GM12878 (cell line): Measurements from ENCODE around the gene AKAP8. TPM values are rescaled to one million over a fixed set of nuclear protein-coding genes. Genes with fewer than 3 reads are reported as not detected.

Experiments used
- ATAC-seq: fragments of 200-7000 bp; cut with Tn5 transposase; 3 replicates; pipeline ENCODE4 v1.9.1; 2020; ENCODE audit warnings: mild to moderate bottlenecking, moderate library complexity
- BruUV-seq: library from RNA; stranded (reverse); fragments of 400-500 nt; replicated peaks from 2 replicates; lab custom pipeline; 2021; lab: Mats Ljungman, UMichigan
- CTCF ChIA-PET: fragments of 300-600 bp; sonication (Branson Sonifier 250); formaldehyde crosslinking; extraction: SDS; loops from one replicate; lab custom pipeline; 2021; ENCODE audit warnings: inconsistent platforms; lab: Yijun Ruan, JAX
- POLR2A ChIA-PET: fragments of 350-600 bp; formaldehyde crosslinking; extraction: SDS; loops from one replicate; lab custom pipeline; 2021; ENCODE audit warnings: inconsistent platforms; lab: Charles Lee
- RAD21 ChIA-PET: fragments of 300-600 bp; sonication (Branson Sonifier 250); formaldehyde crosslinking; loops from one replicate; lab custom pipeline; 2023; ENCODE audit warnings: antibody characterized with exemption; ENCODE audit not compliant: unreplicated experiment; lab: Charles Lee
- SMC1A ChIA-PET: fragments of 300-600 bp; sonication (Branson Sonifier 250); formaldehyde crosslinking; loops from one replicate; lab custom pipeline; 2023; ENCODE audit not compliant: unreplicated experiment, uncharacterized antibody; lab: Charles Lee
- DNase-seq: peaks from one replicate; pipeline ENCODE4 v3.0.0-alpha.2; 2011; ENCODE audit warnings: low read depth, low spot score
- FAIRE-seq: peaks from 3 replicates; lab custom pipeline; 2011; peaks lifted over from hg19 to GRCh38; lab: Jason Lieb, UNC
- H2AFZ ChIP-seq: 2 replicates; pipeline ENCODE4 v1.6.0; 2011; ENCODE audit warnings: low read depth, low read length, control low read depth; ENCODE audit not compliant: control insufficient read depth
- H3K27ac ChIP-seq: 2 replicates; pipeline ENCODE4 v1.5.1; 2011; ENCODE audit warnings: control low read depth; ENCODE audit not compliant: control insufficient read depth, insufficient read depth
- H3K27me3 ChIP-seq, 2 experiments: replicated peaks in 1 of 2; 2 replicates each; pipeline versions ENCODE4 v1.6.0 to v1.6.1; 2011; ENCODE audit warnings: low read length in 1 of 2; ENCODE audit not compliant: control insufficient read depth in 2 of 2, insufficient read depth in 2 of 2
- H3K36me3 ChIP-seq, 2 experiments: 2 replicates each; pipeline ENCODE4 v1.5.1; 2011; ENCODE audit warnings: low read length in 1 of 2; ENCODE audit not compliant: control insufficient read depth in 2 of 2, insufficient read depth in 2 of 2
- H3K4me1 ChIP-seq: 2 replicates; pipeline ENCODE4 v1.6.1; 2011; ENCODE audit warnings: mild to moderate bottlenecking, low read length, moderate library complexity, mixed read lengths; ENCODE audit not compliant: control insufficient read depth, insufficient read depth
- H3K4me2 ChIP-seq: 2 replicates; pipeline ENCODE4 v1.6.0; 2011; ENCODE audit warnings: control low read depth; ENCODE audit not compliant: control insufficient read depth, insufficient read depth
- H3K4me3 ChIP-seq: fragments of 200-600 bp; sonication (generic); 2 replicates; pipeline ENCODE4 v1.5.1; 2016
- H3K79me2 ChIP-seq: 2 replicates; pipeline ENCODE4 v1.6.0; 2011; ENCODE audit warnings: low read length; ENCODE audit not compliant: control insufficient read depth, insufficient read depth
- H3K9ac ChIP-seq: 2 replicates; pipeline ENCODE4 v1.8.0; 2011; ENCODE audit warnings: low read length, control low read depth, mixed read lengths; ENCODE audit not compliant: control insufficient read depth, insufficient read depth
- H3K9me3 ChIP-seq: replicated peaks from 3 replicates; pipeline ENCODE4 v1.5.1; 2011; ENCODE audit warnings: mild to moderate bottlenecking, low read length; ENCODE audit not compliant: control insufficient read depth, insufficient read depth
- H4K20me1 ChIP-seq: 2 replicates; pipeline ENCODE4 v1.6.0; 2011; ENCODE audit not compliant: control insufficient read depth, insufficient read depth
- ATF7 ChIP-seq: fragments of 450-650 bp; IDR thresholded peaks from 2 replicates; pipeline ENCODE4 v1.6.1; 2016; ENCODE audit warnings: low read depth, mild to moderate bottlenecking
- CBFB ChIP-seq: IDR thresholded peaks from 2 replicates; pipeline ENCODE4 v1.6.1; 2016; ENCODE audit warnings: antibody characterized with exemption, low read depth
- CEBPB ChIP-seq, 2 experiments: fragments of 150-350 bp in 1 of 2; IDR thresholded peaks; 2 replicates each; pipeline ENCODE4 v1.6.1; 2012 to 2014; ENCODE audit warnings: low read depth in 2 of 2, low read length in 2 of 2, borderline replicate concordance in 1 of 2, inconsistent platforms in 1 of 2
- GATAD2B ChIP-seq: fragments of 450-650 bp; conservative IDR thresholded peaks from 2 replicates; pipeline ENCODE4 v1.6.1; 2017; ENCODE audit warnings: low read depth, mild to moderate bottlenecking, moderate library complexity
- IKZF1 ChIP-seq: fragments of 450-650 bp; conservative IDR thresholded peaks from 2 replicates; pipeline ENCODE4 v1.6.1; 2017; ENCODE audit warnings: antibody characterized with exemption, mild to moderate bottlenecking
- MTA3 ChIP-seq: IDR thresholded peaks from 2 replicates; pipeline ENCODE4 v1.6.1; 2012; ENCODE audit warnings: low read length, inconsistent platforms, borderline replicate concordance
- NR2C1 ChIP-seq: fragments of 450-650 bp; IDR thresholded peaks from 2 replicates; pipeline ENCODE4 v1.6.1; 2017; ENCODE audit warnings: antibody characterized with exemption, mild to moderate bottlenecking, moderate library complexity
- POLR2A ChIP-seq: IDR thresholded peaks from 2 replicates; pipeline ENCODE4 v1.6.1; 2011; ENCODE audit warnings: low read depth, mild to moderate bottlenecking, low read length
- POLR2AphosphoS2 ChIP-seq: IDR thresholded peaks from 2 replicates; pipeline ENCODE4 v1.6.1; 2011; ENCODE audit warnings: low read depth, mild to moderate bottlenecking, low read length, improper control_type of control experiment, moderate library complexity
- RFX5 ChIP-seq: IDR thresholded peaks from 2 replicates; pipeline ENCODE4 v1.6.1; 2011; ENCODE audit warnings: low read depth, low read length, improper control_type of control experiment
- STAT3 ChIP-seq: IDR thresholded peaks from 2 replicates; pipeline ENCODE4 v1.6.1; 2011; ENCODE audit warnings: low read depth, low read length, improper control_type of control experiment
- ZNF24 ChIP-seq: fragments of 450-650 bp; IDR thresholded peaks from 2 replicates; pipeline ENCODE4 v1.6.1; 2017; ENCODE audit warnings: antibody characterized with exemption, mild to moderate bottlenecking
- WGBS: methylation state at CpG from one replicate; pipeline ENCODE4 v1.1.6; 2016; ENCODE audit warnings: low lambda C conversion rate; ENCODE audit not compliant: insufficient replicate concordance, insufficient coverage; ENCODE audit errors: missing lambda C conversion rate; 5-methylcytosine and 5-hydroxymethylcytosine counted together
- in situ Hi-C: fragments of 300-500 bp; cut with MboI; formaldehyde crosslinking; loops from 9 replicates; pipeline ENCODE4 v1.14.3; 2018; ENCODE audit warnings: mixed read lengths
- intact Hi-C: fragments of 100-400 bp; cut with micrococcal nuclease; formaldehyde crosslinking; loops from one replicate; pipeline ENCODE4 v1.14.2; 2022; ENCODE audit not compliant: unreplicated experiment
- polyA plus RNA-seq, 11 experiments: library from polyadenylated mRNA; depleted of rRNA in 4 of 11; unstranded in 6 of 11; stranded (reverse) in 5 of 11; fragments of >200 nt; fragmentation: Nextera tagmentation in 4 of 11; fragmentation: Illumina TruSeq in 1 of 11; extraction: Ambion mirVana in 4 of 11; extraction: Trizol in 1 of 11; gene quantifications; 1 replicate in 1 of 11; 2 replicates in 10 of 11; pipeline versions ENCODE4 v1.2.1 to v1.2.3, GENCODE V29; 2011 to 2016; ENCODE audit warnings: inconsistent platforms in 2 of 11, missing spikeins in 2 of 11, low read depth in 1 of 11
- total RNA-seq, 4 experiments: library from RNA; depleted of rRNA in 3 of 4; stranded (reverse); fragments of >200 nt in 3 of 4; fragmentation: Illumina TruSeq in 1 of 4; extraction: Trizol in 1 of 4; gene quantifications; 2 replicates each; pipeline versions ENCODE4 v1.2.1 to v1.2.3, GENCODE V29; 2013 to 2021
- TF ChIP-seq, protein P1 (sequence below): IDR thresholded peaks from 2 replicates; pipeline ENCODE4 v1.6.1; 2012; ENCODE audit warnings: low read depth, low read length, improper control_type of control experiment

Gene AKAP8
- total and polyA plus RNA-seq, 10 of the 15 experiments (the other 5 are each of a cell fraction or from before 2014, with no cell fraction given): 5.3 to 57.7 (median 20.6) TPM

DNA sequence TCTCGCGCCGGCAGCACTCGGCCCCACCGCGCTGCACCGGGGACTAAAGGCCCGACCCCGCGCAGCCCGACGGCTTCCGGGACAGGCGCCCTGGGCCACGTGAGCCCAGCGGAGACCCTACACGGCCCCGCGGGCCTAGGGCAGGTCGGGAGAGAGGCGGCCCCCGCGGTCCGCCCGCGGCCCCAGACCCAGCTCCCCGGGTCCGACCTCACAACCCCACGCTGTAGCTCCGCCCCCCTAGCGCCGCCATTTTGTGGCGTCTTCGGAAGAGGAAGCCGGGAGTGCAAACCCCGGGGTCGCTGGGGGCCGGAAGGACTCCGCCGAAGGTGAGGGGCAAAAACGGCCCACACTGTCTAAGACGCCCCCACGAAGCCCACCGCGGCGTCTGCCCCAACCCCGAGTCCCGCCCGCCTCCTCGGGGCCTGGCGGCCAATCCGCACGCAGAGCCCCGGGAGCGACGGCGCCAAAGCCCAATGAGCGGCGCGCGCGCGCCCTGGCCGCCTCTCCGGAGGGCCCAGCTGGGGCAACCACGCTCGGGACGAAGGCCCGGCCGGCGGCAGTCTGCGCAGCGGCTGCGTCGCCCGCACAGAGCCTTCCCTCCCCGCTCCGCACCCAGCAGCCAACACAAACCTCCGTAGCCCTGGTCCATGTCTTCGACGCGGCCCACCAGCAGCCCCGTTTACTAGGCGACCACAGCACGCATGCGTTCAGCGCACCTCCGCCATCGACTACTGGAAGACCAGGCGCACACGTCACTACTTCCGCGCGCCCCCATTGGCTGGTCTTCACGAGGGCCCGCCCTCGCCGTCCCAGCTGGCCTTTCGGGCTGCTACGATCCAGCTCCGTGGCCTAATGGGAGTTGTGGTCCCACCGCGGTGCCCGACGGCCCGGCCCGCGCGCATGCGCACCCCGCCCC lies at the start of gene AKAP8 (continued):
- TF ChIP-seq, protein P1, sequence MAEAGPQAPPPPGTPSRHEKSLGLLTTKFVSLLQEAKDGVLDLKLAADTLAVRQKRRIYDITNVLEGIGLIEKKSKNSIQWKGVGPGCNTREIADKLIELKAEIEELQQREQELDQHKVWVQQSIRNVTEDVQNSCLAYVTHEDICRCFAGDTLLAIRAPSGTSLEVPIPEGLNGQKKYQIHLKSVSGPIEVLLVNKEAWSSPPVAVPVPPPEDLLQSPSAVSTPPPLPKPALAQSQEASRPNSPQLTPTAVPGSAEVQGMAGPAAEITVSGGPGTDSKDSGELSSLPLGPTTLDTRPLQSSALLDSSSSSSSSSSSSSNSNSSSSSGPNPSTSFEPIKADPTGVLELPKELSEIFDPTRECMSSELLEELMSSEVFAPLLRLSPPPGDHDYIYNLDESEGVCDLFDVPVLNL: 0 out of 2 replicates have a peak, but pooled peaks have one; percentile 5
- no peak for TF ChIP-seq STAT3
- peak; percentile 86 for TF ChIP-seq NR2C1
- TF ChIP-seq CBFB: peak; percentile 64
- TF ChIP-seq IKZF1: peak; percentile 92
- TF ChIP-seq CEBPB (IDR thresholded peaks at IDR 0.05; ENCODE audit: borderline replicate concordance in 1 of 2, low read depth in 2 of 2, low read length in 2 of 2): no peak
- TF ChIP-seq ATF7: peak; percentile 17; the same call in 1 of the 2 replicates
- peak; percentile 96 for TF ChIP-seq POLR2AphosphoS2
- TF ChIP-seq GATAD2B: peak; percentile 66; the same call in 1 of the 2 replicates
- TF ChIP-seq ZNF24: no peak
- TF ChIP-seq MTA3: peak; percentile 77; the same call in 1 of the 2 replicates

DNA sequence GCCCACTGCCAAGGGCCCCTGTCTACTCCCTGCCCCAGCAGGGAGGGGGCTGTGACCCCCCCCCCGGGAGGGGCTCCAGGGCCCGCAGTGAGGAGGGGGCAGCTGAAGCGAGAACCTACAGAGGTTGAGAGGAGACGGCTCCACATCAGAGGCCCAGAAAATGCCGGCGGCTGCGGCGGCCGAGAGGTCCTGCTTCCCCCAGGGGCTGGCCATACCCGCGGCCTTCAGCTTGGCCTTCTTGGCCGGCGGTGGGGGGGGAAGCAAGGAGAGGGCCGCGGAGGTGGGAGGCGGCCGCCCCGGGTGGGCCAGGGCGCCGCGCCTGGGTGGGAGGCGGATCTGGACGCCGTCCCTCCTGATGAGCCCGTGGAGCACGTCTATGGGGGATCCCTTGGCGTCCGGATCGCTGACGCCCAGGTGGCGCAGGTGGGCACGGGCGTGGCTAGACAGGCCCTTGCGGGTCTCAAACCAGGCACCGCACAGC lies 48.4 kb upstream of the AKAP8 start:
- no peaks in the 10 kb centered on the region; the same call in 2 of the 3 replicates for H3K9me3 ChIP-seq
- no peak overlapping the region for H3K4me2 ChIP-seq
- peaks cover 10% of the 10 kb centered on the region for H3K4me1 ChIP-seq
- no TSS peak for BruUV-seq
- DNase-seq (no peak), FAIRE-seq (no peak), ATAC-seq (no peak)
- TF ChIP-seq POLR2A: 0 out of 2 replicates have a peak, but pooled peaks have one; percentile 13
- TF ChIP-seq RFX5: no peak
- over 99% methylated on average over 19 of the region's 35 CpGs for WGBS
- H3K9ac ChIP-seq: no peak overlapping the region
- ChIA-PET SMC1A (interaction anchor here (1.0 kb wide), 1 partner anchor 8 kb away, joined by 4 read pairs; no protein-coding TSS in a partner anchor), RAD21 (no interaction called here), POLR2A (no interaction called here), CTCF (no interaction called here)
- H3K27me3 ChIP-seq: no peaks in the 10 kb centered on the region
- intact Hi-C loops: no loop called here
- H3K36me3 ChIP-seq: peaks cover 13 to 40% of the 10 kb centered on the region in 2 experiments
- in situ Hi-C loops: loop anchor here (5.0 kb wide), 1 partner anchor 129 kb away; no protein-coding TSS in a partner anchor
- no peak overlapping the region for H3K4me3 ChIP-seq
- no peak overlapping the region for H2AFZ ChIP-seq
- H3K27ac ChIP-seq: no peak overlapping the region
- no peaks in the 10 kb centered on the region for H4K20me1 ChIP-seq
- peaks cover 32% of the 10 kb centered on the region for H3K79me2 ChIP-seq
